NCI-H187 treated with DMSO at 0.1 percent for 48 hours (cell line): ENCODE results near the gene FNDC3A.
A peak's percentile ranks its signal among the peaks of the same experiment; 100 is the strongest.

Experiments
- DNase-seq: peaks from one replicate; lab custom pipeline; 2025; lab: John Stamatoyannopoulos, UW

The FNDC3A gene, protein sequence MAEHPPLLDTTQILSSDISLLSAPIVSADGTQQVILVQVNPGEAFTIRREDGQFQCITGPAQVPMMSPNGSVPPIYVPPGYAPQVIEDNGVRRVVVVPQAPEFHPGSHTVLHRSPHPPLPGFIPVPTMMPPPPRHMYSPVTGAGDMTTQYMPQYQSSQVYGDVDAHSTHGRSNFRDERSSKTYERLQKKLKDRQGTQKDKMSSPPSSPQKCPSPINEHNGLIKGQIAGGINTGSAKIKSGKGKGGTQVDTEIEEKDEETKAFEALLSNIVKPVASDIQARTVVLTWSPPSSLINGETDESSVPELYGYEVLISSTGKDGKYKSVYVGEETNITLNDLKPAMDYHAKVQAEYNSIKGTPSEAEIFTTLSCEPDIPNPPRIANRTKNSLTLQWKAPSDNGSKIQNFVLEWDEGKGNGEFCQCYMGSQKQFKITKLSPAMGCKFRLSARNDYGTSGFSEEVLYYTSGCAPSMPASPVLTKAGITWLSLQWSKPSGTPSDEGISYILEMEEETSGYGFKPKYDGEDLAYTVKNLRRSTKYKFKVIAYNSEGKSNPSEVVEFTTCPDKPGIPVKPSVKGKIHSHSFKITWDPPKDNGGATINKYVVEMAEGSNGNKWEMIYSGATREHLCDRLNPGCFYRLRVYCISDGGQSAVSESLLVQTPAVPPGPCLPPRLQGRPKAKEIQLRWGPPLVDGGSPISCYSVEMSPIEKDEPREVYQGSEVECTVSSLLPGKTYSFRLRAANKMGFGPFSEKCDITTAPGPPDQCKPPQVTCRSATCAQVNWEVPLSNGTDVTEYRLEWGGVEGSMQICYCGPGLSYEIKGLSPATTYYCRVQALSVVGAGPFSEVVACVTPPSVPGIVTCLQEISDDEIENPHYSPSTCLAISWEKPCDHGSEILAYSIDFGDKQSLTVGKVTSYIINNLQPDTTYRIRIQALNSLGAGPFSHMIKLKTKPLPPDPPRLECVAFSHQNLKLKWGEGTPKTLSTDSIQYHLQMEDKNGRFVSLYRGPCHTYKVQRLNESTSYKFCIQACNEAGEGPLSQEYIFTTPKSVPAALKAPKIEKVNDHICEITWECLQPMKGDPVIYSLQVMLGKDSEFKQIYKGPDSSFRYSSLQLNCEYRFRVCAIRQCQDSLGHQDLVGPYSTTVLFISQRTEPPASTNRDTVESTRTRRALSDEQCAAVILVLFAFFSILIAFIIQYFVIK

DNA sequence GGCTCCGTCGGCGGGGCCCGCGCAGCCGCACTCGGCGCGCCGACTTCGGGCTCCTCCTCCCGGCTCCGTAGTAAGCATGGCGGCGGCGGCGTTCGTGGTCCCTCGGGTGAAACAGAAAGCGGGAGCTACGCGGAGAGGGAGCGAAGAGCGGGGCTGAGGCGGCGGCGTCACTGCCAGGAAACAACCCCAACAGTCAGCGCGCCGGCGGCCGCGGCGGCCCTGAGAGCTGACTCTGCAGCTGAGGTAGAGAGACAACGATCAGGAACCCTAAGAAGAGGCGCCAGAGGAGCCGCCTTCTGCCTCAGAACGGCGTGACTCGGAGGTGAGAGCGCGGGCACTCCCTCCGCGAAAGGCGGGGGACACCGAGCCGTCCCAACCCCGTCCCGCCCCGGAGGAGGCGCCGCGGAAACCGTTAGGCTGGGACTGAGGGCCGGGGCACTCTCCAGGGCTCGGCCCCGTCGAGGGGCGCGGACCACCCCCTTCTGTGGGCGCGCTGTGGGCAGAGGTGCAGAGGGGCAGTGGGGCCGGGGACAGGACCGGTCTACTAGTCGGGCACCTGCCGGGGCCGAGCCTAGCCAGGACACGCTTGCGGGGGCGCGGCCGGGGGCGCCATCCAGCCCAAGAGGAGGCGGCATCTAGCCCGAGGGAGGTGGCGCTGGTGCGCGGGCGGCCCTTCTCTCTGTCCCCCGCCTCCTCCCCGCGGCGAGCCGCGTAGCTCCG is at the start of gene FNDC3A:
FNDC3A (plus strand) TSS at position 57 of the 720 bp plus-strand sequence. CDS start 30,279 bp downstream, outside the sequence.
- peak; percentile 45 for DNase-seq

DNA sequence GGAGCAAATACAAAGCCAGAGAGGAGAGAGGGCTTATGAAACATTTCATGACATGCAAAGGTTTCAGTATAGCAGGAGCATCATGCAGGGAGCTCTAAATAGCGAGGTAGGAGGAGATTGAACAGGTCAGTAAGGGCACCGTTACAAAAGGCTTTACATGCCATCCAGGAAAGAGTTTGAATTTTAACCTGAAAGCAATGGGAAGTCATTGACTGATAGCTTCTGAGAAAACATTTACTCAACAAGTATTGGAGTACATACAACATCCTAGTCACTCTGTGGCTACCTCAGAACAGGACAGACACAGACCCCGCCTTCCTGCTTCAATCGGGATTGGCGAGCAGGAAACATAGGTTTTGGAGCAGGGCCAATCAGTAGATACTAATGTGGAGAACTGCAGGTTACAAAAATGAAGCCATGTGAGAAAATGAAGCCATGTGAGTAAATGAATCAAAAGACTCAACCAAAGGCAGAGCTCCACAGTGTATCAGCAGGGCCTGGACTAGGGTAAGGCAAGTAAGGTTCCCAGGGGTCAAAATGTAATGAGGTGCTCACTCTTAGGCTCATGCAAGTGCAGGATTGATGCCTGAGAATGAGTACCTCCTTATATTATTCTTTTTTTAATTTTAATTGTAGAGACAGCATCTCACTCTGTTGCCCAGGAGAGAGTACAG is 46.8 kb upstream of the FNDC3A start:
- DNase-seq = no peak

DNA sequence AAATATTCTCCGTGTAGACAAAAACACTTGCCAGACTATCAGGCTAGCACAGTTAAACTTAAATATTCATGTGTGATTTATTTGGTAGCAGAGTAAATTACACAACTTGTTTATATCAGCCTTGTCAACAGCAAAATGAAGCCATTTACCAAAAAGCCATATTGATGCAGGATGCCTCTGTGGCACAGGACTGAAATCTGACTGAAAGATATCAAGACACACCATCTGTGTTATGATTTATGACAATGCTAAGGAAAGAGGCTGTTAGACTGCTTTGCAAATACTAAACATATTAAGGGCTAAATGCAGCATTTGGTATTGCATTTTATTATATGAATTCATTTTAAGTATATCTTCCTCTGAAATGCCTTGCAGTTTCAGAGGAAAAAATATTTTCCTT is 44.8 kb upstream of the FNDC3A start:
- no peak for DNase-seq

GRCh38 chr13:48938308-48938943 is 37.3 kb upstream of the FNDC3A start:
- no peak for DNase-seq

- no peak for DNase-seq
Observed at GRCh38 chr13:48939728-48940127, 36.0 kb upstream of the FNDC3A start.

- DNase-seq = no peak
Observed at GRCh38 chr13:48942131-48942530, 33.6 kb upstream of the FNDC3A start.

DNA sequence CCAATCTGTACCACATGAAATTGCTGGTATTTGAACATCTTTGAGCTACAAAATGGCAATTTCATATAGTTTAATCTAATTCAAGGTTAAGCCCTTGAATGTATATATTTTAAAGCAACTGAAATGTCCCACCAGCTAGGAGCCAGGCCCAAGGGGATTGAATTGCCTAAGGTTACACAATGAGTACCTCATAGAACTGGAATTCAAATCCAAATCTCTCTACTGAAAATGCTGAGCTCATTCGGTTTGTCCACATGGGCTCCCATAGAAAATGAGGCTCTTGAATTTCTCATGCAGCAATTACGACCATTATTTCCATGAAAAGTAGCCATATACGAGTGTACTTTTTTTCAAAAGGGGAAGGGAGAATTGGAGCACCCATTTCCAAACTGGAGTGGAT is 31.5 kb upstream of the FNDC3A start:
- DNase-seq = no peak

DNA sequence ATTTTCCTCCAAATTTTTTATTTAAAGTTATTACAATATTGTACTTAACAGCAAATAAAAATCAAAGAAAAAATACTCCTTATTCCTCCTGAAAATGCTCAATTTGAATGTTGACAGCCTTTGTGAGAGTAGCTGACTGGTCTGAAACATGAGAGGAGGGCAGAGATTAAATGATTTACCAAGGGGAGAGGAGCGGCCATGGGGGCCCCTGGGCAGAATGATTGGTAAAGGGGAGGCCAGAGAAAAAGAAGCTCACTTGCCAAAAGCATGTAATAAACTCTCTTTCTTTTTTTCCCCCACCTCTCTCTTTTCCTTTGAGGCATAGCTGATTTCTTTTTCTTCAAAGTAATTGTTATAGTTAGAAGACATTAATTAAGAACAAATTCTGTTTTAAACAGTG is 30.1 kb upstream of the FNDC3A start:
- DNase-seq = no peak

GRCh38 chr13:48946163-48946562 is 29.5 kb upstream of the FNDC3A start:
- no peak for DNase-seq

GRCh38 chr13:48949566-48950500 is 25.9 kb upstream of the FNDC3A start:
- DNase-seq = no peak

DNA sequence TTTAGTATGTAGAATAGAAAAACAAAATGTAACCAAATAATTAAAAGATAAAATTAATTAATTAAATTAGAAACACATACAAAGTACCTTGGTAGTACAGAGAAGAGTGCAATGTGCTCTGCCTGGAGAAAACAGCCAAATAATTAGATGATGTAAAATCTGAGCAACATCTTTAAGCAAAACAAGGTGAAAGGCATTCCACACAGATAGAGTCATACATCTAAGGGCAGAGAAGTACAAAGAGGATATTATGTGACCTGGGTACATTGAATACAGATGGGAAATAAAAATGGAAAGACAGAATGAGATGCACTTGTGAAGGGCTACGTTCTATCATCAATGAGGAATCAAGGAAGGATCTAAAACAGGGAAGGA is 25.2 kb upstream of the FNDC3A start:
- DNase-seq = no peak

GRCh38 chr13:48954081-48954480 is 21.6 kb upstream of the FNDC3A start:
- DNase-seq = no peak

GRCh38 chr13:48955536-48955935 is 20.2 kb upstream of the FNDC3A start:
- no peak for DNase-seq

DNA sequence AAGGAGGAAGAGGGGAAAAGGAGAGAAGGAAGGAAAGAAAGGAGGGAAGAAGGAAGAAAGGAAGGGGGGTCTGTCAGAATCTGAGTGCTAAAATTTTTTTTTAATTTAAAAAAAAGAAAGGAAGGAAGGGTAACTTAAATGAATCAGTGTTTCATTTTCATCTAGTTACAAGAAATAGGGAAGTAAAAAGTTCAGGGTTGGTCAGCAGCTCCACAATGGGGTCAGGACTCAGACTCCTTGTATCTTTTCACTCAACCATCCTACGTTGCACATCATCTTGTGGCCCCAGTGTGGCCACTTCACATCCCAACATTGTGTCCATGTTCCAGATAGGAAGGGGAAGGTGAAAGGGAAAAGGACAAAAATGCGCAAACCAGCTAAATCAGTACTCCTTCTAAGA is 14.3 kb upstream of the FNDC3A start:
- no peak for DNase-seq

- no peak for DNase-seq
Observed at GRCh38 chr13:48962281-48962680, 13.4 kb upstream of the FNDC3A start.

DNA sequence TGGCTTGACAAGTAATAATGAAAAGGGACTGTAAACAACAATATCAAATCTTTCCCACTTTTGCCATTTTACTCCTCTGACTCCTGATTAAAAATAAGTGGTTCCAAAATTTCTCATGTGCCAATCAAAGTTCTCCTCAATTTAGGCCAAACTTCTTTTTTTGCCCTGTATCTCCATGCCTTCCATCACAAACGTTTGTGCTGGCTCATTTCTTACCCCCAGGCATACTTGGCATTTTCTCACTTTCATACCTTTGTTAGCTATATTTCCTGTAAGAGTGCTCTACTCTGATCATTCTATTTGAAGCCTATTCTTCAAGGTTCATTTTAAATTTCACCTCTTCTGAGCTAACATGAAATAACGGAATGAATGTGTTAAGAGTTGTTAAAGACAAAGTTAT is 10.0 kb upstream of the FNDC3A start:
- DNase-seq = no peak

DNA sequence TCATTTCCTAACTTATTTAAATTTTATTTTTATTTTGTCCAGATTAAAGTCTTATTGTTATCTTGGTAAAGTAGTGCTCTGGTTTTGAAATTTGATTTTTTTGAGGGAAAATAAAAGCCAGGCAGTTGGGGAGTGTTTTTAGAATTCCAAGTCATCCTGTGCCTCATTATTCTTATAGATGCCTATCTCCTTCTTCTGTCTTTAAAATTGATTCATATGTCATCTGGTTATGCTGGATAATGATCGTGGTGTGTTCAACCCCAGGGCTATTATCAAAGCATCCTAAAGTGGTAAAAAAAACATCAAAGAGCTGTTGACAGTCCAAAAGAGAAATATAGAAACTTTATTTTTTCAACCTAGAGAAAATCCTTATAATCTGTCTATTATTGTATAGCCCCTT is 6.0 kb upstream of the FNDC3A start:
- DNase-seq = no peak

GRCh38 chr13:48973845-48974431 is 1.8 kb upstream of the FNDC3A start:
- no peak for DNase-seq
